Retina (tissue), 1 donor: ENCODE measurements around the gene E4F1.
A peak's percentile ranks its signal among the peaks of the same experiment; 100 is the strongest.

Source experiments
- DNase-seq: peaks from one replicate; pipeline ENCODE4 v3.0.0-alpha.2; 2016

The E4F1 gene

DNA sequence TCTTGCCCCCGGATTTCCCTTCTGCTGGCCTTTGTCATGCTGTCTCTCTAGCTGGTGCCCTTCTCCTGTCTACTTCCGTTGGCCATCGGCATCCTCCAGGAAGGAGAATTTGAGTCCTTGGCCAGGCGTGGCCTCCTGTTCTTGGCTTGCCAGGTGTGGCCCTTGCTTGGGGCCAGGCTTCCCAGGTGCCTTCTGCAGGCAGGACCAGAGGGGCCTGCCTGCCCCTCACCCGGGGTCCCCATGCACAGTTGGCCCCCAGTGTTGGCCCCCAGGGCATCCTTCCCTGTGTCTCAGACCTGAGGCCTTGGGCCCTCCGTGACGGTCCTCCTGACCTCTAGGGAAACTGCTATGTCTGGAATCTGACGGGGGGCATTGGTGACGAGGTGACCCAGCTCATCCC, 15.5 kb upstream of the E4F1 start:
- DNase-seq = no peak

GRCh38 chr16:2208308-2208707, 15.1 kb upstream of the E4F1 start:
- no peak for DNase-seq

DNA sequence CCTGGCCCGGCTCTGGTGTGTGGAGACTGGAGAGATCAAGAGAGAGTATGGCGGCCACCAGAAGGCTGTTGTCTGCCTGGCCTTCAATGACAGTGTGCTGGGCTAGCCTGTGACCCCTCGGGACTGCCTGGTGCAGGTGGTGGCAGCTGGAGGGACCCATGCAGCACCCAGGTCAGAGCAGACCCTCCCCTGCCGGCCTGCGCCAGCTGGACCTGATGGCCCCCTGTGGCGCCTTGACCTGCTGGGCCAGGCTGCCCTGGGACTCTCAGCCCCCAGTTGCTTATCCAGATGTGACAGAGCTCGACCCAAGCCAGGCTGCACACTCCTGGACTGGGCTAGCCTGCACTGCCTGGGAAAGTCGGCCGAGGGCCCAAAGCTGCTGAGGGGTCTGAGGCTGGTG, 14.6 kb upstream of the E4F1 start:
- no peak for DNase-seq

- no peak for DNase-seq
These were observed 14.0 kb upstream of the E4F1 start for GRCh38 chr16:2209258-2210008.

DNA sequence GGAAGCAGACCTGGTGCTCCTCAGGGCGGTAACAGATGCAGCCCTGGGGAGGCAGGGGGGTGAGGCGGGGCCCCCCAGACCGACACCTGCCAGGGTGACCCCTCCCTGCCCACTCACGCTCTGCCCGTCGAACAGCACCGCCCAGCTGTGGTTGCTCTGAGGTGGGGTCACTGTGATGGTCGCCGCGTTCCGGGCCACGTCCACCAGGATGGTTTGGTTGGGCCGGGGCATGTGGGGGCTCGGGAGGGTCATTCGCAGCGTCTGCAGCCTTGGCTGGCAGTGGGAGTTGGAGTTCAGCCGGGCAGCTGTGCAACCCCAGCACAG, 13.4 kb upstream of the E4F1 start:
- no peak for DNase-seq

GRCh38 chr16:2210386-2211365, 12.7 kb upstream of the E4F1 start, which contains the start of gene BRICD5:
Gene BRICD5, minus strand, starts transcription at chr16:2210863. Its CDS starts 30 bp downstream, at chr16:2210833.
- no peak for DNase-seq

DNA sequence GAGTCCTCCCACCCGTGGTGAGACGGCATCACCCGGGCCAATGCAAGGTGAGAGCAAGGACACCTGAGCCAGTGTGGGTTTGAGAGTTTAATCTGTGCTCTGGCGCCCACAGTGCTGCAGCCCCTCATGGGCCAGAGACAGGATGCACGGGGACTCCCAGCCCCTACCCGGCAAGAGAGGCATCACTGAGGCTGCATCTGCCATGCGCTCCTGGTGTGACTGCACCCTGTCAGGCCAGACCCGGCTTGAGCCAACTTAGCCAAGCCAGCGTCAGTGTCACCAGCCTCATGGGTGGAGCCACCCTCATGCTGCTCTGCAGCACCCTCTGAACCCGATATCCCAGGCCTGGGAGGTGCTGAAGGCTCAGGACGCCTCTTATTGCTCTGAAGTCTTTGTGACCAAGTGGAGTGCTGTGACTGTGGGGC, 11.5 kb upstream of the E4F1 start:
- no peak for DNase-seq

- DNase-seq = no peak
These were observed 10.7 kb upstream of the E4F1 start for GRCh38 chr16:2212362-2213324.

DNA sequence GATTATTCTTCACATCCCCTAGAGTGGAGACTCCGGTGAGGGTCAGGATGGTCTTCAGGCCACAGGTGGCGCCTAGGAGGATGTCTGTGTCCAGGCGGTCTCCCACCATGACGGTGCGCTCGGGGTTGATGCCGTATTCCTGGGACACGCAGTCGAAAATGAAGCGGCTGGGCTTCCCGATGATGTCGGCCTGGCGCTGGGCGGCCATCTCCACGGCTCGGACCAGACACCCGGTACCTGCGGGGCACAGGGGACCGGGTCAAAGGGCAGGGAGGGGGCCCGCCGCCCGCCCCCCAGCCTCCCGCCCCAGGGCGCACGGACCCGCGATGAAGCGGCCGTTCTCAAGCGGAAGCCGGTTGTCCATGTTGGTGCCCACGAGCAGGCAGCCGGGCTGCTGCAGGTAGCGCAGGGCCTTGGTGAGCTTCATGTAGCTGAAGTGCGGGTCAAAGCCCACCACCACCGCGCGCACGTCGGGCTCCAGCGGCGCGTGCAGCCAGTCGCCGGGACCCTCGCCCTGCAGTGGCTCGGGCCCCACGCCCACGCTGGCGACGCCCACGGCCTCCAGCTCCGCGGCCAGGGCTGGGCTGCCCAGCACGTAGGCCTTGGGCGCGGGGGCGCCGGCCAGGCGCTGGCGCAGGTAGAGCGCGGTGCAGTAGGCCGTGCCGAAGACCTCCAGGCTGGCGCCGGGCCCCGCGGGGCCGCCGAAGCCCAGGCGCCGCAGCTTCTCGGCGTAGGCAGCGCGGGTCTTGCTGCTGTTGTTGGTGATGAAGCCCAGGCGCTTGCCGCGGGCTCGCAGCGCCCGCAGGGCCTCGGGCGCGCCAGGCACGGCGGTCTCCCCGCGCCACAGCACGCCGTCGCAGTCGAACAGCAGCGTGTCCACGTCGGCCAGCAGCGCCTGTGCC, 9.3 kb upstream of the E4F1 start:
- DNase-seq = peak; percentile 49

DNA sequence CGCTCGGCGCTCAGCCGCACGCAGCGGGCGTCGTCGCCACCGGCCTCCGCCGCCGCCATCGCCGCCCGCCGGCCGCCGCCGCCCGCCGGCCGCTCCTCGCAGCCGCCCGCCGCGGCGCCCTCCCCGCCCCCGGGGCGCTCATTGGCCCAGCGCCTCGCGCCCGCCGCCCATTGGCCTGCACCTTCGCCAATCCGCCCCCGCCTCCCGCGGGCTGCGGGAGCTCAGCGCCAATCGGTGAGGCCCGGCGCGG, 8.7 kb upstream of the E4F1 start, which contains the start of gene PGP:
Gene PGP, minus strand, starts transcription at position 122 of the 250 bp plus-strand sequence. Its CDS starts 63 bp downstream, at position 59.
- peak; percentile 99 for DNase-seq

DNA sequence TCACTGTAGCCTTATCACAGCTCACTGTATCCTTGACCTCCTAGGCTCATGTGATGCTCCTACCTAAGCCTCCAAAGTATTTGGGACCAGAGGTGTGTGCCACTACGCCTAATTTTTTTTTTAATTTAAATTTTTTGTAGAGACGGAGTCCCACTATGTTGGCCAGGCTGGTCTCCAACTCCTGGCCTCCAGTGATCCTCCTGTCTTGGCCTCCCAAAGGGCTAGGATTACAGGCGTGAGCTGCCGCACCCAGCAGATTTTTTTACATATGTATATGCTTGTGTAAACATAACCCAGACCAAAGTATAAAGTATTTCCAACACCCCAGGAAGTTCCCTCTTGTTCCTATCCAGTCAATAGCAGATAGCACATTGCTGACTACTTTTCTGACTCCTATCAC, 7.1 kb upstream of the E4F1 start:
- no peak for DNase-seq

- DNase-seq = no peak
These were observed 623 bp downstream of the E4F1 start for GRCh38 chr16:2223942-2224486.

DNA sequence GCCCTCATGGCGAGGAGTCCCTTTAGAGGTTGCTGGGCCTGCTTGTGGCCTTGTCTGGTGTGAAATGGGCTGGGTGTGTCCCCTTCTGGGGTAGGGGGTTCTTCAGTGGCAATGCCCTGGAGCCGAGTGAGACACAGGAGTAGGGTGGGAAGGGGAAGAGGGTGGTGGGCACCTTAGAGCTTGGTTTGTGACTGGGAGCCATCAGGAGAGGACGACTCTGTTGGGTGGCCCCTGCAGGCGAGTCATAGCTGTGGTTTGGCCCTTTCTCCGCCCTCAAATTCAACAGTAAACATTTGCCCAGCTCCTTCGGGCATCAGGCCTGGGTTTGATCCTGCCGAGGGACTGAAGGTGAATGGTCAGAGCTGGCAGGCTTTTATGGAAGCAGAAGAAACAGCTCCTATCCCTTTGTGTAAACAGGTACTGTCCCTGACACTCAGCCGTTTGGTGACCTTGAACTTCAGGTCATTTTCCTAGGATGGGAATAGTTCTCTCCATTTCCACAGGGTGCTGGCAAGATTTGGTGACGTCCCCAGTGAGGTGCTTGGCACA, 2.9 kb downstream of the E4F1 start:
- no peak for DNase-seq

DNA sequence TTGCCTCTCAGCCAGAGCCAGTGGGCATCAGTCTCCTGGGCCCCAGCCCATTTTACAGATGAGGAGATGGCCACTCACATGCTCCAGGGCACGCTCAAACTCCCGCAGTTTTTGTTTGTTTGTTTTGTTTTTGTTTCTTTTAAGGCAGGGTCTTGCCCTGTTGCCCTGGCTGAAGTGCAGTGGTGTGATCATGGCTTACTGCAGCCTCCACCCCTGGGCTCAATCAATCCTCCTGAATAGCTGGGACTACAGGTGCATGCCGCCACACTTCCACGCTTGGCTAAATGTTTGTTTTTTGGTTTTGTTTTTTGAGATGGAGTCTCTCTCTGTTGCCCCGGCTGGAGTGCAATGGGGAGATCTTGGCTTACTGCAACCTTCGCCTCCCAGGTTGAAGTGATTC, 3.5 kb downstream of the E4F1 start:
- DNase-seq = no peak

GRCh38 chr16:2228161-2228824, 4.9 kb downstream of the E4F1 start:
- no peak for DNase-seq

DNA sequence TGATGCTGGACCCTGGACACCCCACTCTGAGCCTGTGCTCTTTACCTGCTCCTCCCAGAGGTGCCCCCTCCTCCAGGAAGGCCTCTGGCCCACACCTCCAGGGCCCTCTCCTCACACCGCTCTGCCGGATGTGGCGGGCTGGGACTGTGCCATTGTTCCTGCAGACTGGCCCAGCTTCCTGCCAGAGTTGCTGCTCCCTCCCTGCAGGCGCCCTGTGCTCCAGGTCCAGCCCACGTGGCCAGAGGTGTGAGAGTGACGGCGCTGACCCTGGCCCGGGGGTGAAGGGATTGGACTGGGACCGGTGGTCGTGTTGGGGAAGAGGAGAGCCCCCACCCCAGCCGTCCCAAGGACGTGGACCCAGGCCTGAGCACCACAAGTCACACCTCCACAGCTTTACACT, 5.7 kb downstream of the E4F1 start:
- no peak for DNase-seq

DNA sequence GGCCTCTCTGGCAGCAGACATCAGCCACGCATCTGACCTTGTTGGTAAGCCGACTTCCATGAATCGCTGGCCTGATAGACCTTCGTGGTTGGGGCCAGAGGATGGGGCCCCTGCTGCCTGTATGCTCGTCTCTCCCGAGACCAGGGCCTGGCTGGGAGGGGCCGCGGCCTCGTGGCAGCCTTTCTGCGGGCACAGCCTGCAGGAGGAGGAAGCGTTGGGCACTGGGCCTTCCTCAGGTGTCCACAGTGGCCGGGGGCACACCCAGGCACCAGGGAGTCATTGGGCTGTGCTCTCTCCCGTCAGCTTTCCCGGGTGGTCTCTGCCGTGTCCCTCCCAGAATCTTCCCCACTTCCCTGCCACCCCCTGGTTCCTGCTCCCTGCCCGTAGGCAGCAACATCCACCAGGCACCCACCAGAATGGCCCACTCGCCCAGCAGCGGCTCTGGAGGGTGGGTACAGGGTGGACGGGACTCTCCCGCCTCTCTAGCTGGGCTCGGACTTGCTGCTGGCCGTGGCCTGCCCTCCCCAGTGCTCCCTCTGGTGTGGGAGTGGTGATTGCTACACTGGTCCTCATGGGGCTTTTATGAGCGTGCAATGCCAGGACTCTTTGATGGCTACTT, 6.3 kb downstream of the E4F1 start:
- no peak for DNase-seq

- no peak for DNase-seq
These were observed 7.0 kb downstream of the E4F1 start for GRCh38 chr16:2230376-2230775.

GRCh38 chr16:2231016-2231931, 7.9 kb downstream of the E4F1 start:
- DNase-seq = no peak
